ENCODE data around the gene OSBP2.

Gene OSBP2

DNA sequence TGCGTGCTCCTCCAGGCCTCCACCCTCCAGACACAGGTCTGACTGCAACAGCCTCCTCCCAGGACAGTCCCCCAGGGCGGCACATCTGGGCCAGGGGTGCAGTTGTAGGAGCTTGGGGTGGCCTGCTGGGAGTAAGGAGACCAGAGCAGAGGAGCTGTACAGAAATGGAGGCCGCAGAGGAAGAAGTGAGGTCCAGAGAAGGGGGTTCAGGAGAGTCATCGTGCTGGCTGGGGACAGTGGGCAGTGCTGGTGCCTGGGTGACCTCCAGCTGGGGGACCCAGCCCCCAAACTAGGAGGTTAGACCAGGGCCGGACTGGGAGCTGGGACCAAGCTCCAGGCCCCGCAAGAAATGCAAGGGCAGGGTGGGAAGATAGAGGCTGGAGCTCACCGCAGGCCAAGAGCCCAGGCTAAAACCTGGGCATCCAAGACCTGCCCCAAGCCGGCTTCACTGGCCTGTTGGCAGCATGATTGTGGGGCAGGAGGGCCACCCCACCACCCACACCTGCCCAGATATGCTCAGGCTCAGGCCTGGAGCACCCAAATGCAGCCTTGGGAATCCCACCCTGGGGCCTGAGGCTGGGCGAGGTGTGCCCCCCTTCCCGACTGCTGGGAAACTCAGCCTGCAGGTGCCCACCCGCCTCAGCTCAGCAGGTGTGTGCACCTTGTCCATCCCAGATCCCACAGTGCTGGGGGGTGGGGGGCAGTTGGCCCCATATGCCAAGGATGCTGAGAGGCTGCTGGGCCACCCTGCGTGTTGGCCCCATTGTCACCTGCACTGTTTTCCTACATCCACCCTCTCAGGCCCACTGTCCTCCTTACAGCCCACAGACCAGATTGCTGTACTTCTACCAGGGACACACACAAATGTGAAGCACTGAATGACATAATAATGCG is 177.0 kb downstream of the OSBP2 start:
- DNase-seq, result no peak

DNA sequence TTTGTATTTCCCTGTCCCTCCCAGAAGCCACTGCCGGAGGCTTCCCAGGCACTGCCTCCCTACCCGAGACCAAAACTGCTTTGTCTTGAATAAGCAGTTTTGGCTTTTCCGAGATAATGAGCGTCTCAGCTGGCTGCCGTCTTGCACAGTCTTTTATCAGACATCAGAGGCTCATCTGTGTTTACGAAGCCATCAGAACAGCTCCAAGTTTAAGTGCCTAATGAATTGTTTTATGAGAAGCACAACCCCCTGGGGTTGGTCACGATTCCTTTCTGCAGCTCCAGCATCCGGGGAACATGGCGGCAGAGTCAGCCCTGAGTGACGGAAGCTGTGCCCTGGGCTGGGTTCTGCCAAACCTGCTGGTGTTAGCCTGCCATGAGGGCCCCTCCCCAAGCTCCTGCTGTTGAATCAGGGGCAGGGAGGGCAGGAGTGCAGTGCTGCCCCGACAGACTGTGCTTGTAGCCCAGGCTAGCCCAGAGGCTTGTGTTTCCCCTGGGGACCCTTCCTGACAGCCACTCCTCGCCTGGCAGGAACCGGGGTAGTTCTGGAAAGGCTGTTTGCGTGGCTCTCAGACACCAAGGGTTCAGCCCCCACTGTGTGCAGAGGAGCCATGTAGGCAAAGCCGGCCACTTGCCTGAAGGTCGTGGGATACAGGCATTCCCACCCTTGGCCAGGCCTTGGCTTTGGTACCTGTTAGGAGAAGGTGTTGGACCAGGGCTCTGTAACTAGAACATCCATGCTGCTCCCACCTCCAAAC is 177.8 kb downstream of the OSBP2 start:
- DNase-seq, result no peak

DNA sequence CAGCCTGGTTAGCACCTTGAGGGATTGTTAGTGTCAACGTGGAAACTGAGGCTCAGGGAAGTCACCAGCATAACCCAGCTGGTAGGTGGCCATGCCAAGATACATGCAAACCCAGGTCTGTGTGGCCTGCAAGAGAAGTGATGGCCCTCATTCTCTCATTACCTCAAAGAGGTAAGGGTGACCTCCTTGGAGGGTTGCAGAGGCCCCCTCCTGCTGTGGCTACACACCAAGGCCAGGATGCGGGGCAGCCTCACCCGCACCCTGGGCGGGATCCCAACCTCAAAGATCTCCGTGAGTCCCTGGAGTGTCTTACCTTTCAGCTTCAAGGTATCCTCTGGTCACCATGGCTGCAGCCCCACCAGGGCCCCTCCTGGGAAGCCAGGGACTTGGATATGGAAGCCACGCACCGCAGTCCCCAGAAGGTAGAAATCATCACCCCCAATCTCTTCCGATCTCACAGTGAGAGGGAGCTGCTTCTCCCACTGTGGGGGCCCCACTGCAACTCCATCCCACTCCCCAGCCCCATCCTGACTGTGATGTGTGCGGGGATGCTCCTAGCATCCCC is 178.5 kb downstream of the OSBP2 start:
- no peak for DNase-seq

DNA sequence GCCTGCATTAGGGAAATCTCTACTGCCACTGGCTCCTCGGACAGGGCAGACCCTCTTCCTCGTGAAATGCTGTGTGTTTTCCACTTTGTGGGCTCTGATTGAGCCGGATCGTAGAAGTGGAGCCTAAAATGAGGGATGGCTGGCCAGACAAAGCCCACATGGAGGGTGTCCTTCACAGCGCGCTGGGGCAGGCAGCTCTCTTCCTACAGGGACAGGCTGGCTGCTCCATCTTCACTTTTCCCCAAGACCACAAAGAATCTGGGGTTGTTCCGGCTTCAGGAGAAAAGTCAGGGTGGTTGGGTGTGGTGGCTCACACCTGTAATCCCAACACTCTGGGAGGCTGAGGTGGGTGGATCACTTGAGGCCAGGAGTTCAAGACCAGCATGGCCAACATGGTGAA is 179.0 kb downstream of the OSBP2 start:
- DNase-seq, result no peak

DNA sequence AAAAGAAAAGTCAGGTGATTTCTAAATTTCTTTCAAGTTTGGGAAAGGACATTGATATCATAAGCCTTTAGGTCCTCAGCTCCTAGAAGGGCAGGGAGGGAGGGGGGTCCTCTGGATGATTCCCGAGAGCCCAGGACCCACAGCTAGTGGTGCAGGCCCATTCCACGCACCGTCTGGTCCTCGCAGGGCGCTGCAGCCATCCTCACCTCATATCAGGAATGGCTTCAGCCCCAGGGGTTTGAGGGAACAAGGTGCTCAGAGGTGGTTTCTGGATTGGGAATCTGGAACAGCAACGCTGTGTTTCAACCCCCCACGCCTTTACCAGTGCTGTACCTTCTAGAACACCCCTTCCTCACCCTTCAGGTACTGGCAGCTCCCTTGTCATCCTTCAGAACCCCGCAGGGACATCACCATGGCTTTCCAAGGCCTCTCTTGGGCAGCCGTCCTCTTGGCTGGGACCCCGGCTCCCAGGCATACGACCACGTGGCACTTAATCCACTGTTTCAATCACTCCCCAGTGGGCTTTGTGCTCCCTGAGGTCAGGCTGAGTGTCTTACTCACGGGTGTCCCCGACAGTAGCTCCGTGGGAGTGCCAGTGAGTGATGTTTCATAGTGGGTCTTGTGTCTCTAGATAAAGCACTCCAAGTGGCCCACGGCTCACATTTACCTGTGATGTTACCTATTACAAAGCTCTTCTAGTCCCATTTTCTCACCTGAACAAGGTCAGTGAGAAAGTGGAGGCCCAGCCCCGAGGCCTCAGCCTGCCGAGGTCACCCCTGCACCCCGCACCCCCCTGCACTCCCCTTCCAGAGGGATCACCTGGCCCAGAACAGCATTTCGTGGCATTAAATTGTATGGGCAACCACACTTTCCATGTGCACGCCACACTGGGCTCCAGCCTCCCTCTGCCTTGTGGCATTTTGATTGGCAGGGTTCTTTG is 180.0 kb downstream of the OSBP2 start:
- no peak for DNase-seq

DNA sequence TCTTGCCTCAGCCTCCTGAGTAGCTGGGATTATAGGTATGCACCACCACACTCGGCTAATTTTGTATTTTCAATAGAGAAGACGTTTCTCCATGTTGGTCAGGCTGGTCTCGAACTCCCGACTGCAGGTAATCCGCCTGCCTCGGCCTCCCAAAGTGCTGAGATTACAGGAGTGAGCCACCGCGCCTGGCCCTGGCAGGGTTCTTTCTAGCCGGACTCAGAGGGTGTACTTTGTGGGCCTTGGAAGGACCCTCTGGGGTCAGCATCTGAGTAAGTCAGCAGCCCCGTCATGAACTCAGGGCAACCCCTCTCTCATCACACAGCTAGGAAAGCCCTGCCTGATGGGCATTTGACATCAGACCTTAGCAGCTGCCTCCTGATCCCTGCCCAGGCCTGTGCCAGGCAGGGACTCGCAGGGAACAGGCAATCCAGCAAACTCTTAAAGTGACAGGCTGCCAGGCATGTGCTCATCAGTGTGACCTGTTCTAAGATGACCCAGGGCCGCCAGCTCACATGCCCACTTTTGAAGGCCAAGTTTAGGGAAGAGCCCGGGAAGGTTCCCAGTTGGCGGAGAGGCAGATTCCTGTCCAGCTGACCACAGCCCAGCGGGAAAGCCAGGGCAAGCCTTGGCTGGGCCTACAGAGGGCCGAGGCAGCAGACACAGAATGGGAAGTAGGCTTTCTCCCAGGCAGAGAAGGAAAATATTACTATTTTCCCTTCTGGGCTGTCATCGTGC is 181.0 kb downstream of the OSBP2 start:
- DNase-seq, result no peak

DNA sequence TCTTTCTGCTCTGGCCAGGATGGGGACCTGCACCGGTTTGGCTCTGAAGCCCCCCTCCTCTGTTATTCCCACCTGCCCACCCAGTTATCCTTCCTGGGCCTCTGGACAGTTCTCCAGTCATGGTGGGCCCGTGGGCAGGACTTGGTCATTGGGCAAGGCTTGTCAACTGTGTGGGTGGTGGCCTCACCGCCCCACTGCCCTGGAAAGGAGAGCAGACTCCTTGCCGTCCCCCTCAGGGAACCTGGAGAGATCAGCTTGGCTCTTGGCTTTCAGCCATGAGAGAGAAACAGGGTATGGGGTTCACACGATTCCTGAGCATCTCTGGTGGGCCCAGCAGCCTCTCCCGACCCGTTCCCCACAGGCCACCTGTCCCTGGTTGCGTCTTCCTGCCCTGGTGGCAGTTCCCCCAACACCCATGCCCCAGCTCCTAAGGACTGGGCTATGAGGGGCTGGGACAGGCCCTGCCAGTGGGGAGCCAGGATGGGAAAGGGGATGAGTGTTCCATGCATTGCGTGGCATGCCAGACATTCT is 181.6 kb downstream of the OSBP2 start:
- no peak for DNase-seq

DNA sequence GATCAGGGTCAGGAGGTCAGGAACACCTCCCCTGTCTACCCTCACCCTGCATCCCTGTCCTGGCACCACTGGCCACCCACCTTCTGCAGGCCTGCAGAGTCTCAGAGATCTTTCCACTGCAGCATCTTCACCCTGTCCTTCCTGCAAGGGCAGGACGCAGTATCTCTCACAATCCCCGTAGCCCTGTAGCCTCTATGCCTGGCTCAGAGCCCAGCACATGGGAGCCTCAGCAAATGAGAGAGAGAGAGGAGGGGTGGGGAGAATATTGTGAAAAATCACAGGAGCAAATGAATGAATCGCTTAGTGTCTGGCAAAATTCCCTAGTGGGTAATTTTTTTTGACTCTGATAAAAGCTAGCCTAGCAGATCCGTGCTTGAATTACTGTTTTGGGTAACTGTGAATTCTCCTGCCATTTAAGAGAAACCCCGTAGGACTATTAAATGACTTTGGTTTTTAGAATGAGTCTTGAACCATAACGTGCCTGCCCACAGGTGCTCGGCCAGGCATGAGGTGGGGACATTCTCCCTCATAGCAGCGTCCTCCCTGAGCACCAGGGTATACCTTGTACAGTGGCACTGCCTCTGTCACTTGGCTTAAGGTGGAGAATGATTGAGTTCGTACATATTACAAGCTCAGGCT is 182.4 kb downstream of the OSBP2 start:
- no peak for DNase-seq

DNA sequence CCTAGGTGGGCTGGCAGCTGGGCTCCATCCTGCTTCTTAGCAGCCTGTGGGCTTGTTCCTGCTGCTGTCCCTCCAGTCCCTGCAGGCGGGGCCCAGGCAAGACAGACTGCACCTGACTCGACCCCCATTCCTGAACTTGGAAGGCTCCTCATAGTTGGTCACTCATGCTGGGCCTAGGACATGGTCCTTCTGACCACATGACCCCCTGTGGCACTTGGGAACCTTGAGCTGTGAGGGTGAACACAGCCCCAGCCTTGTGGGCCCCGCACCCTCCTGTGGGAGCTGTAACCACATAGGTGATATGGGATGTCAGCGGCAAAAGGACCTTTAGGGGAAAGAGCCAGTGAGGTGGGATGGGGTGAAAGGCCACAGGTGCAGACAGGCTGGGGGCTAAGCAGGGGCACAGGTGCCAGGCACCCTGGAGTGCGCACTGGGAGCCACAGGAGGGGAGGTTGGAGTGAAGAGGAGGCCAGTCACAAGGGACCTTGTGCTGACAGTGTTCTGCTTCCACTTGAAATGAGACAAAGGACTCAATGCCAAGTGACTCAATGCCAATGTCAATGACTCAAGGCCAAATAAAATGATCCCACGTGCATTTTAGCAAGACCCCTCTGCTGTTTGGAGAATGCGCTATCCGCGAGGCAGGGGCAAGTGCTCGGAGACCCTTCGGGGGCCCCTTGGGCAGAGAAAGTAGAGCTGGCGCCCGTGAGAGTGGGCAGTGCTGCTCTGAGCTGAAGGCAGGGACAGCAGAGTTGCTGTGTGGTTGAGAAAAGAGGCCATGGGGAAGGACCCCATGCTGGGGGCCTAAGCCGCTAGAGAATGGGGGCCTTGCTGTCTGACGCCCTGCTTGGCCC is 183.2 kb downstream of the OSBP2 start:
- no peak for DNase-seq

DNA sequence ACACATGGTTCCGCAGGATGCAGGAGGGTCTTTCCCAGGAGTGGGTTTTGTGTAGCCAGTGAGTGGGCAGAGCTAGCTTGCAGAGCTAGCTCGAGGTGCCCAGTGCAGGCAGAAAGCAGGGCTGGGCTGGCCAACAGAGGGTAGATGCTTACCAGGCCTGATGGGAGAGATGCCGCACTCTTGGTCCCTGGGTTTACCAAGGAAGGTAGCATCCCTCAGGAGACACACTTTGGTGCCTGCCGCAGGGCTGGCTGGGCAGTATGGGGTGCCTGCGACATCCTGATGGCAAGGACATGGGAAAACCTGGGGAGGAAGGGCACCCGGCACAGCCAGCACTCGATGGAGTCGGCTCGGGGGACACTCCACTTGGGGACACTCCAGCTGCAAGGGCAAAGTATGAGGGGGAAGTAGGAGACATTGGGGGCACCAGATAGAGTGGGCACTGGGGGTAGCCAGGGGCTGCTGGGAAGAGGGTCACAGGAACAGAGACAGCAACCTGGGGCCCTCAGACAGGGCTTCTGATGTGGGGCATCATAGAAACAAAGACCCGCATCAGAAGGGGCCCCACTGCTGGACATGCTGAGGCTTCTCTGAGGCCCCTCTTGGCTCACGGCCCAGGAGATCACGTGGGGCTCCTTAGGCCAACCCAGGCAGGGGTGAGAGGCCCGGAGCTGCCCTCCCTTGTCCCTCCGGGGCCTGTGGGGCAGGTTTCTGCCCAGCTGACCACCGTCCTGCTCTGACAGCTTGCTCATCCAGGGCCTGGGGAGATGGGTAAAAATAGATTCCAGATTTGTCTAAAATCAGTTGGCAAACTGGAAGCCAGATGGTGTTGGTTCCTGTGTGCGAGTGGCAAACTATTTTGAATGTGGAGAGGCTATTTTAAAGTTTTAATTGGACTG is 184.1 kb downstream of the OSBP2 start:
- DNase-seq, result no peak

DNA sequence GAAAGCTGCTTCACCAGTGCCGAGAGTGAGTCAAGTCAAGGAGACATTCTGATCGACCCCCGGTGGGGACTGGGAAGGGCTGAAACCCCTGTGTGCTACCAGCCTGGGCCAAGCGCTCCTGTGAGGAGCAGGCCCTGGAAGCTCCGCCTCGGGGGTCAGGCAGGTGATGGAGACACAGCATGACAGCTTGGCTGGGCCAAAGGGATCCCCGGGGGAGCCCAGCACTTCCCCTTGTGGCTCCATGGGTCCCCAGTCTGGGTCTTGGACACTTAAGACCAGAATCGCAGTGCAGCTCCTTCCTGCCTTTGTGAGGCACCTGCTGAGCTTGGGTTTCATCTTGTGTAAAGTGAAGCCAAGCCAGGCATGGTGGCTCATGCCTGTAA is 184.7 kb downstream of the OSBP2 start:
- no peak for DNase-seq

DNA sequence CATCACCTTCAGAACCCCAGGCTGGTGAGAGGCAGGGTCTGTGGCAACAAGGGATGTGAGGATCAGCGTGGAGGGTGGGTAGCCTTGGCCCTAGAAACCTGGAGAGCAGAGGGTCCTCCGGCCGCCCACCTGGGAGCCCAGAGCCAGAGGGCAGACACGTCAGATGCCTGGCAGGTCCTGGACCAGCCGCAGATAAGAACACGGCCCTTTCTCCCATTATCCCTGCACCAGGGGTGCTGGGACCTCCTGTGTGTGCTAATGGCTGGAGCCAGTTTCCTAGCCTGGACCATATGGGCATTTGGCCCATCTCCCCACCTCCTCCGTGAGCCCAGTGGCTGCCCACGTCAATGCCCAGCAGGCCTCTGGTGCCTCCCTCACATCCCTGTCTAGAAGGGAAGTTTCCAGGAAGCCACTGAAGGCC is 185.5 kb downstream of the OSBP2 start:
- no peak for DNase-seq

DNA sequence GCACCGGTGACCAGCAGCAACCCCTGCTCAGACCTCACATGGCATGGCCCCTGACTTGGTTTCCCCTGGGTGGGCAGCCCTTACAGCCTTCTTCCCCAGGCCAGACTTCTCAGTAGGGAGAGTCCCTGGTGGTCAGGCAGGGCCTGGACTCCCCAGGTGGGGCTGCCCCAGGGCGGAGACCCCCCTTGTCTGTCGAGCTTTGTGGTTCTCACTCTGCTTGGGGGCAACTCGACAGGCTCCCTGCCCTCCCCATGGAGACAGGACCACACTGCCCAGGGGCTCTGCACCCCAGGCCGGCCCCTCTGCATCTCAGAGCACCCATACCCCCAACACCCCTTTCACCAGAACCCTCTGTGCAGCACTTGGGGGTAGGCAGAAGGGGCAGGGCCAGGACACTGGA is 186.2 kb downstream of the OSBP2 start:
- DNase-seq, result no peak

DNA sequence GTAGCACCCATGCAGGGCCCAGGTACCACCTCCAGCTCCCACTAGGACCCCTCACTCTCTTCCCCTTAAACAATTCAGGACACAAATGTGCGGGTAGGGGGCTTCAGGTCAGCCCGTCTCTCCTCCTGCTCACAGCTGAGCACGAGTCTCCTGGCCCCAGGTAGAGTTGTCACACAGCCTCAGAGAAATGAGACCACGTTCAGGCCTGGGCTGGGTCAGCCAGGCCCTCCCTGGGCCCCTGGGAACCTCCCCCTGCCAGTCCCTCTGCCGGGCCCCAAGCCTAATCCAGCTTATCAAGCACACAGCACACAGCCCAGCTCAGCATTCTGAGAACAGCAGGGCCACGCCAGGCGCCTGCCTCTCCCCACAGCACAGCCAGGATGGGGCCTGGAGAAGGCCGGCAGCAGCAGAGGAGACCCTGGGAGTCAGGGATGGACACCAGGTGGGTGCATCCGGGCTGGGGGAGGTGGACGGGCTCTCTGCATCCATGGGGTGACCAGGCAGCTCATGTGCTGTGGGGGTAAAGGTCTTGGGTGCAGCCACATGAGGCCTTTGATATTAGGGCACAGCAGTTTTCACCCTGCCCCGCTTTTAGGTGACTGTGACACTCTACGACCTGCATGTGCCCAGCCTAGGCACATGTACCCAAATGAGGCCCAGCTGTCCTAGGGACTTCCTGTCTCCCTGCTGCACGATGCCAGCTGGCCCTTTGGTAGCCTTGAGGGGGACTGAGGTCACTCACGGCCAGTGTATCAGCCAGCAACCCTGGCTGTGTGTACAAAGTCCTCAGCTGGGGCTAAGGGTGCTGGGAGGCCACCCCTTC is 186.9 kb downstream of the OSBP2 start:
- DNase-seq, result no peak

DNA sequence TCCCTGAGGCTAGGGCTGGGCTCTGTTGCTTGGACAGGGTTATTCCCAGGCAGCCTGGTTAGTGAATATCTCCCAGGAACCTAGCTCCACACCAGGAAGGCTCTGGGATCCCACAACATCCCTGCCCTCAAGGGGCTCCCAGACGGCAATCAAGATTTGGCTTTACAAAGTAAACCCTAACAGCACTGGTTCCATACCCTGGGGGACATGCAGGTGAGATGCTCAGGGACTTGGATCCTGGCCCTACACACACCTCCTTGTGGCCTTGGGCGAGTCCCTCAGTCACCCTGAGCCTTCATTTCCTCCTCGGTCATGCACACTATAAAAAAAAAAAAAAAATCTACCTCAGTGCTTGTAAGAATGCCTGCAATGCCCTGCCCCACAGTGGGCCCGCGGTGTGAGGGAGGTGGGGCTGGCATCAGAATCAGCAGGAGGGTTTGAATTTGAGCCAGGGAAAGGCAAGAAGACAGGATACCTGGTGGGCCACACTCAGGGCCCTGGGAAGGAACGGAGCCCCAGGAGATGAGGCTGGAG is 187.6 kb downstream of the OSBP2 start:
- DNase-seq, result no peak

DNA sequence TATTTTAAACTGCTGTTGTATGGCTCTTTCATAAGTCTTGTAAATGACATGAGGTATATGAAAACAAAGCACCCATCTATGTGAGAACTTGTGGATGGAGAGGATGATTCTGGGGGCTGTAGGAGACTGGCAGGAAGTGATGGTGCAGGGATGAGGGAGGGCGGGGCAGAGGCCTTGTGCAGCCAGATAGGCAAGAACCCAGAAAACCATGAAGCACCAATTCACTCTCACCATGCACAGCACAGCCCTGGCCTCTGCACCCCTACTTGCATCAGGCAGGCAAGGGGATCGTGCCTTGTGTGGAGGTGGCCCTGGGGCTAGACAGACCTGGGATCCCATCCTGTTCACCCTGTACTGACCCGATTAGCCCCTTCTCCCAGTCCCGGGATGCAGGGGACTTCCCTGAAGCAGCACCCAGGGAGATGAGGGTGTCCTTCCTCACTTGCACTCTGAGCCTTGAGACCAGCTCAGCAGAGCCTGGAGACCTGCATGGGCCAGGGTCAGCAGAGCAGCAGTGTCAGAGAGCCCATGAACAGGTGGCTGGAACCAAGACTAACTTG is 188.4 kb downstream of the OSBP2 start:
- DNase-seq, result no peak

DNA sequence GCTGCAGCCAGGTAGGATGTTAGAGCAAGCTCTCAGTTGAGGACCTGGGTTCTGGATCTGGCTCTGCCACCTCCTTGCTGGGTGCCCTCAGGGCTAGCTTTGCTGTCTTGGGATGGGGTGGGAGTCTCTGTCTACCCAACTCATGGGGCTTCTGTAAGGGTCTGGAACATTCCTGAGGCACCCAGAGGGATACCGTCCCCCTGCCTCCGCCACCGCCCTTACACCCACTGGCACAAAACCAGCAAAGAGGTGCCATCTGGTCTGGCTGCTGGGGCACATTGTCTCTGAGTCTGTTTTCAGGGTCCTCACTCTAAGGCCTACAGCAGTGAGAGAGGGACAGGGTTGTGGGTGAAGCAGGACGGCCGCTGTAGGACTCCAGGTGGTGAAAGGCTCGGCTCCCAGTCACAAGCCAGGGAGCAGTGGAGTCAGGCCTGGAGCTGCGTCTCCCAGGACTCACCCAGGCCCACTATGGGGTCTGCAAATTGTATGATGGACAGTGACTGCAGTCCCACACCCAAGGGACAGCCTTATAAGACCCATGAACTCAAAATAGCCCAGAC is 189.0 kb downstream of the OSBP2 start:
- DNase-seq, result no peak

All from NCI-H526 treated with DMSO at 0.1 percent for 48 hours (cell line).